Activated CD8-positive, alpha-beta memory T cell treated with anti-CD3 and anti-CD28 coated beads, Interleukin-2, amount 50 U/mL, for 24 hours (primary cell): ENCODE measurements around the gene C5AR2.
"Not testable (repeated sequence)": the region's sequence is repeated elsewhere in the genome, so short reads cannot be mapped to it uniquely, and the experiment has no call there.

Experiments used
- DNase-seq: peaks from one replicate; pipeline ENCODE4 v3.0.0-alpha.2; 2020; ENCODE audit errors: extremely low read depth

C5AR2 gene

GRCh38 chr19:47387623-47388022 lies 55.6 kb downstream of the C5AR2 start:
- DNase-seq = not testable (repeated sequence)

- not testable (repeated sequence) for DNase-seq
These were observed 56.7 kb downstream of the C5AR2 start for GRCh38 chr19:47388721-47389120.

DNA sequence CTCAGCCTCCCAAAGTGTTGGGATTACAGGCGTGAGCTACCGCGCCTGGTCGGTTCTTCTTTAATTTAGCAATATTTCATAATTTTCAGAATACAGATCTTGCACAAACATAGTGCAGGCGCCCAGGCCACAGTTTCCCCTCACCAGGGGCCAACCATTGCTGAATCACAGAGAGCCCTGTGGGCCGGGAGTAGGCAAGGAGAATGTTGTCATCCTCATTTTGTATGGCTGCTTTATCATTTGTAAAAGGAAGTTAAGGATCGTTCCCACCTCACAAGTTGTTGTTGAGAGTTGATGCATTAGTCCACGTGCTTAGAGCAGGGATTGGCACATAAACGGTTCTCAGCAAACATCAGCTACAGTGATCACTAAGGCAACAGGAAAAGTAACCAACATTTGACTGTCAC lies 57.2 kb downstream of the C5AR2 start:
- no peak for DNase-seq

DNA sequence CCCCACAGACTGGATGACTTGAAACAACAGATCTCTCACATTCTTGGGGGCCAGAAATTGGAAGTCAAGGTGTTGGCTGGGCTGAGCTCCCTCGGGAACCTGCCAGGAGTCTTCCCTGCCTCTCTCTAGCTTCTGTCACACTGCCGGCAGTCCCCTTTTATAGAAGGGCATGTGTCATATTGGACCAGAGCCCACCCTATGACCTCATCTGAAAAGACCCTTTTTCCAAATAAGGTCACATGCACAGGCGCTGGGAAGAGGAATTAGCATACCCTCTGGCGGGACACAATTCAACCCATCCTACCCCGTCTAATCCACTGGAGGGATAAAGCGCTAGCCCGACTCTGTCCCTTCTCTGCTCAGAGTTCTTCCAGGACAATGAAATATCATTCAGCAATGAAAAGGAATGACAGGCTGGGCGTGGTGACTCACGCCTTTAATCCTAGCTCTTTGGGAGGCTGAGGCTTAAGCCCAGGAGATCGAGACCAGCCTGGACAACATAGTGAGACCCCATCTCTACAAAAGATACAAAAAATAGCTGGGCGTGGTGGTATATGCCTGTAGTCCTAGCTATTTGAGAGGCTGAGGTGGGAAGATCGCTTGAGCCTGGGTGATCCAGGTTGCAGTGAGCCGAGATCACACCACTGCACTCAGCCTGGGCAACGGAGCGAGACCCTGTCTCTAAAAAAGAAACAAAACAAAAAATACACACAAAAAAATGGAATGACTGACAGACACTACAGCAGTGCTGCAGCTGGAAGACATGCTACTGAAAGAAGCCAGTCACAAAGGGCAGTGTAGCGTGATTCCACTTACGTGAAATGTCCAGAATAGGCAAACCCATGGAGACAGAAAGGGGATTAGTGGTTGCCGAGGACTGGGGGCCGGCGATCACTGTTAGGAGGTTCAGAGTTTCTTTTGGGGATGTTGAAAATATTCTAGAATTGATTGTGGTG lies 58.8 kb downstream of the C5AR2 start:
- no peak for DNase-seq

- peak; percentile 62 for DNase-seq
These were observed 59.7 kb downstream of the C5AR2 start for GRCh38 chr19:47391510-47392223.
